HepG2 (cell line): ENCODE results near the gene MIDN. TPM values are rescaled to one million over a fixed set of nuclear protein-coding genes. Genes with fewer than 3 reads are reported as not detected.

Experiments
- ATAC-seq: fragments of 200-7000 bp; cut with Tn5 transposase; 3 replicates; pipeline ENCODE4 v1.9.1; 2020; ENCODE audit warnings: mild to moderate bottlenecking, moderate library complexity
- BruUV-seq: library from RNA; stranded (reverse); fragments of 400-500 nt; replicated peaks from 2 replicates; lab custom pipeline; 2021; lab: Mats Ljungman, UMichigan
- CTCF ChIA-PET: fragments of 300-600 bp; formaldehyde crosslinking; extraction: SDS; loops from one replicate; lab custom pipeline; 2021; ENCODE audit warnings: low total read pairs, inconsistent platforms, low intra/inter-chr PET ratio; lab: Yijun Ruan, JAX
- POLR2A ChIA-PET: fragments of 350-600 bp; sonication (Branson Sonifier 250); formaldehyde crosslinking; loops from one replicate; lab custom pipeline; 2020; ENCODE audit warnings: antibody characterized with exemption, inconsistent platforms; lab: Yijun Ruan, JAX
- DNase-seq: peaks from one replicate; pipeline ENCODE4 v3.0.0-alpha.2; 2015; ENCODE audit warnings: low spot score
- FAIRE-seq: peaks from 3 replicates; lab custom pipeline; 2011; peaks lifted over from hg19 to GRCh38; lab: Jason Lieb, UNC
- H2AFZ ChIP-seq: one replicate; pipeline ENCODE4 v1.6.1; 2011; ENCODE audit warnings: low read length, inconsistent platforms
- H3K27ac ChIP-seq: fragments of 300-600 bp; 3 replicates; pipeline ENCODE4 v1.8.0; 2011; ENCODE audit warnings: mixed run types, mild to moderate bottlenecking, mixed read lengths, low read length, inconsistent platforms; ENCODE audit not compliant: insufficient read depth; ENCODE audit errors: extremely low read length
- H3K27me3 ChIP-seq, 2 experiments: fragments of 200-600 bp in 1 of 2; 2 replicates in 1 of 2; 3 replicates in 1 of 2; pipeline versions ENCODE4 v1.6.0 to v1.8.0; 2011; ENCODE audit warnings: low read length in 2 of 2, mild to moderate bottlenecking in 2 of 2, moderate library complexity in 2 of 2, inconsistent platforms in 1 of 2; ENCODE audit not compliant: insufficient read depth in 2 of 2, control insufficient read depth in 1 of 2
- H3K36me3 ChIP-seq, 2 experiments: fragments of 200-600 bp in 1 of 2; replicated peaks in 1 of 2; 2 replicates in 1 of 2; 3 replicates in 1 of 2; pipeline versions ENCODE4 v1.5.1 to v1.8.0; 2011; ENCODE audit warnings: low read length in 2 of 2, inconsistent platforms in 1 of 2; ENCODE audit not compliant: insufficient read depth in 2 of 2, control insufficient read depth in 1 of 2
- H3K4me1 ChIP-seq: 2 replicates; pipeline ENCODE4 v1.5.1; 2012; ENCODE audit warnings: low read length, inconsistent platforms; ENCODE audit not compliant: insufficient read depth
- H3K4me2 ChIP-seq: 2 replicates; pipeline ENCODE4 v1.6.0; 2011; ENCODE audit warnings: low read depth, low read length, inconsistent platforms
- H3K4me3 ChIP-seq, 3 experiments: fragments of 200-600 bp in 1 of 3; sonication (generic), shearing (Covaris generic) in 1 of 3; replicated peaks in 1 of 3; 2 replicates each; pipeline ENCODE4 v1.5.1; 2011 to 2016; ENCODE audit warnings: low read length in 3 of 3, inconsistent platforms in 2 of 3, low read depth in 2 of 3, mild to moderate bottlenecking in 2 of 3, control low read depth in 1 of 3, mixed read lengths in 1 of 3; ENCODE audit not compliant: insufficient read depth in 1 of 3
- H3K79me2 ChIP-seq: one replicate; pipeline ENCODE4 v1.6.1; 2011; ENCODE audit warnings: low read length, inconsistent platforms; ENCODE audit not compliant: insufficient read depth
- H3K9ac ChIP-seq: 2 replicates; pipeline ENCODE4 v1.6.0; 2011; ENCODE audit warnings: mild to moderate bottlenecking, low read depth, low read length, inconsistent platforms; ENCODE audit not compliant: insufficient read depth
- H3K9me3 ChIP-seq: 2 replicates; pipeline ENCODE4 v1.5.1; 2012; ENCODE audit warnings: mild to moderate bottlenecking, low read length
- H4K20me1 ChIP-seq: 2 replicates; pipeline ENCODE4 v1.6.0; 2011; ENCODE audit warnings: inconsistent platforms, mild to moderate bottlenecking, low read length, moderate library complexity; ENCODE audit not compliant: insufficient read depth
- FOXC1 ChIP-seq: sonication (generic); formaldehyde crosslinking; IDR thresholded peaks from 2 replicates; pipeline ENCODE4 v1.8.0; 2022; ENCODE audit warnings: mild to moderate bottlenecking, missing genetic modification reagents, borderline replicate concordance
- HNRNPL ChIP-seq: fragments of 200-400 bp; formaldehyde crosslinking; IDR thresholded peaks from 2 replicates; pipeline ENCODE4 v1.6.1; 2017; ENCODE audit warnings: mild to moderate bottlenecking, low read depth, low read length
- HOXA3 ChIP-seq: sonication (generic); formaldehyde crosslinking; IDR thresholded peaks from 2 replicates; pipeline ENCODE4 v1.5.0; 2020; ENCODE audit warnings: missing genetic modification reagents
- MBD4 ChIP-seq: IDR thresholded peaks from 2 replicates; pipeline ENCODE4 v1.6.1; 2012; ENCODE audit warnings: low read length, inconsistent platforms, borderline replicate concordance
- RCOR2 ChIP-seq: IDR thresholded peaks from 2 replicates; pipeline ENCODE4 v1.6.1; 2016; ENCODE audit warnings: missing biosample characterization, missing genetic modification reagents
- ZNF350 ChIP-seq: sonication (generic); formaldehyde crosslinking; IDR thresholded peaks from 2 replicates; pipeline ENCODE4 v1.4.0; 2020; ENCODE audit warnings: mild to moderate bottlenecking, low read depth, missing genetic modification reagents, borderline replicate concordance
- ZNF383 ChIP-seq: sonication (generic); formaldehyde crosslinking; IDR thresholded peaks from 2 replicates; pipeline ENCODE4 v1.4.0; 2020; ENCODE audit warnings: missing genetic modification reagents, mild to moderate bottlenecking, borderline replicate concordance
- ZNF430 ChIP-seq: sonication (generic); formaldehyde crosslinking; IDR thresholded peaks from 2 replicates; pipeline ENCODE4 v1.9.0; 2021; ENCODE audit warnings: mild to moderate bottlenecking, missing genetic modification reagents
- ZNF510 ChIP-seq: sonication (generic); formaldehyde crosslinking; IDR thresholded peaks from 2 replicates; pipeline ENCODE4 v1.4.0; 2020; ENCODE audit warnings: low read depth, mild to moderate bottlenecking, missing genetic modification reagents
- WGBS: methylation state at CpG from one replicate; pipeline ENCODE4 v1.1.6; 2017; ENCODE audit warnings: low lambda C conversion rate; 5-methylcytosine and 5-hydroxymethylcytosine counted together
- in situ Hi-C: cut with HindIII; loops from 2 replicates; pipeline ENCODE4 v1.10.0; 2017; ENCODE audit warnings: low pct_unique_long_range_greater_than_20kb; ENCODE audit not compliant: extremely low pct_ligation_motif_present
- intact Hi-C: fragments of 100-400 bp; cut with micrococcal nuclease; formaldehyde crosslinking; loops from one replicate; pipeline ENCODE4 v1.10.0; 2022; ENCODE audit not compliant: unreplicated experiment
- polyA plus RNA-seq, 8 experiments: library from polyadenylated mRNA; depleted of rRNA in 3 of 8; stranded (reverse) in 7 of 8; unstranded in 1 of 8; fragments of >200 nt; fragmentation: Illumina TruSeq in 4 of 8; extraction: Trizol in 4 of 8; gene quantifications; 2 replicates each; pipeline versions ENCODE4 v1.2.1 to v1.2.3, GENCODE V29; 2011 to 2016; ENCODE audit warnings: low read depth in 4 of 8, missing spikeins in 1 of 8, mixed read lengths in 1 of 8; ENCODE audit not compliant: insufficient read depth in 1 of 8
- total RNA-seq, 5 experiments: library from RNA; depleted of rRNA; stranded (reverse); fragments of >200 nt; fragmentation: Illumina TruSeq; extraction: Trizol; gene quantifications; 2 replicates each; pipeline ENCODE4 v1.2.3, GENCODE V29; 2016; ENCODE audit warnings: low read depth in 1 of 5
- TF ChIP-seq, protein P1 (sequence below): sonication (generic); formaldehyde crosslinking; IDR thresholded peaks from 2 replicates; pipeline ENCODE4 v1.4.0; 2020; ENCODE audit warnings: low read depth, mild to moderate bottlenecking, missing genetic modification reagents

Gene MIDN
- total and polyA plus RNA-seq, 2 of the 13 experiments (the other 11 are each of a cell fraction or from before 2014, with no cell fraction given) = 8.4 to 18.0 TPM

DNA sequence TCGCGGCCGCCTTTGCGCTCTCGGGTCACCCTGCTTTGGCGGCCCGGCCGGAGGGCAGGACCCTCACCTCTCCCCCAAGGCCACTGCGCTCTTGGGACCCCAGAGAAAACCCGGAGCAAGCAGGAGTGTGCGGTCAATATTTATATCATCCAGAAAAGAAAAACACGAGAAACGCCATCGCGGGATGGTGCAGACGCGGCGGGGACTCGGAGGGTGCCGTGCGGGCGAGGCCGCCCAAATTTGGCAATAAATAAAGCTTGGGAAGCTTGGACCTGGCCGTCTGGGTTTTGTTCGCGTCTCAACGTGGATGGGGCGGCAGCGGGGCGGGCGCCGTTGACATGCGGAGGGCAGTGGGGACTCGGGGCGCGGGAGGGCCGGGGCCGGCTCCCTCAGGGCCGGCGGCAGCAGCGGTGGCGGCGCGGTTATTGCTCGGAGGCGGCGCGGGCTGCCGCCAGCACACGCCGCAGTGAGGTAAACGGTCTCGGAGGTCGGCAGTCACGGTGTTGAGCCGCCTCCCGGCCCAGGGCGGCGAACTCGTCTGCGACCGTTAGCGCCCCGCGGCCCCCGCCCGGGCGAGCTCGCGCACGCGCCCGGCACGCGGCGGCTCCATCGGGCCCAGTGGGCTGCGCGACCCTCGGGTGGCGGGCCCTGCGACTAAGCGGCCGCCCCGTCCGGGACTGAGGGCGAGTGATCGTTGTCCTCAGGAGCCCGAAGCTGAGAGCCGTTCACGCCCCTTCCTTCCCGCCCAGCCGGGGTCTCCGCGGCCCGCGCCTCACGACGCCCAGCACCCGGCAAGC is 20.0 kb upstream of the MIDN start:
- 98% methylated on average over 64 of the region's 100 CpGs for whole genome bisulfite sequencing
- Histone ChIP-seq H3K4me3 (no peak overlapping the region), H3K79me2 (no peaks in the 10 kb centered on the region), H3K4me1 (peaks cover 24% of the 10 kb centered on the region), H2AFZ (no peak overlapping the region), H3K4me2 (no peak overlapping the region), H3K36me3 (peaks cover 6% of the 10 kb centered on the region in 2 experiments; a peak in 3 of 5 replicates), H4K20me1 (no peaks in the 10 kb centered on the region), H3K27ac (no peak overlapping the region), H3K9ac (no peak overlapping the region), H3K27me3 (no peaks in the 10 kb centered on the region)
- FAIRE-seq (no peak), DNase-seq (no peak), ATAC-seq (no peak)
- POLR2A ChIA-PET = no interaction called here
- CTCF ChIA-PET = no interaction called here
- in situ Hi-C loops (no loop called here), intact Hi-C loops (no loop called here)
- BruUV-seq = no TSS peak
- TF ChIP-seq RCOR2 (CRISPR knock-in tag) (no peak), ZNF350 (CRISPR knock-in tag) (no peak), MBD4 (no peak), ZNF430 (CRISPR knock-in tag) (no peak), HOXA3 (CRISPR knock-in tag) (peak; percentile 11; the same call in 1 of the 2 replicates), FOXC1 (CRISPR knock-in tag) (no peak), HNRNPL (0 out of 2 replicates have a peak, but pooled peaks have one; percentile 26), ZNF383 (CRISPR knock-in tag) (no peak), ZNF510 (no peak)
- TF ChIP-seq, protein P1, sequence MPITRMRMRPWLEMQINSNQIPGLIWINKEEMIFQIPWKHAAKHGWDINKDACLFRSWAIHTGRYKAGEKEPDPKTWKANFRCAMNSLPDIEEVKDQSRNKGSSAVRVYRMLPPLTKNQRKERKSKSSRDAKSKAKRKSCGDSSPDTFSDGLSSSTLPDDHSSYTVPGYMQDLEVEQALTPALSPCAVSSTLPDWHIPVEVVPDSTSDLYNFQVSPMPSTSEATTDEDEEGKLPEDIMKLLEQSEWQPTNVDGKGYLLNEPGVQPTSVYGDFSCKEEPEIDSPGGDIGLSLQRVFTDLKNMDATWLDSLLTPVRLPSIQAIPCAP (CRISPR knock-in tag) = no peak
- TF ChIP-seq, all 625 proteins: peak for 2
- no peaks in the 10 kb centered on the region for H3K9me3 ChIP-seq
